Testis (tissue), 3 donors: ENCODE measurements around the gene OR8B12. TPM values are rescaled to one million over a fixed set of nuclear protein-coding genes. Genes with fewer than 3 reads are reported as not detected.

Source experiments
- DNase-seq: peaks from one replicate; pipeline ENCODE4 v3.0.0-alpha.2; 2019
- H3K27ac ChIP-seq, 2 donors: fragments of 200-600 bp; sonication (generic); one replicate each; pipeline ENCODE4 v1.5.1; 2019
- H3K27me3 ChIP-seq: fragments of 200-600 bp; sonication (generic); one replicate; pipeline ENCODE4 v1.5.1; 2019
- H3K36me3 ChIP-seq: fragments of 200-600 bp; sonication (generic); one replicate; pipeline ENCODE4 v1.5.1; 2017; ENCODE audit warnings: low read depth; ENCODE audit errors: missing control alignments
- H3K4me1 ChIP-seq: fragments of 200-600 bp; sonication (generic); one replicate; pipeline ENCODE4 v1.5.1; 2019
- H3K4me3 ChIP-seq, 2 donors: fragments of 200-600 bp; sonication (generic); one replicate each; pipeline ENCODE4 v1.5.1; 2017 to 2019
- H3K9me3 ChIP-seq: fragments of 200-600 bp; sonication (generic); one replicate; pipeline ENCODE4 v1.5.1; 2017
- POLR2A ChIP-seq: fragments of 450-650 bp; IDR thresholded peaks from one replicate; pipeline ENCODE4 v1.6.1; 2017; ENCODE audit warnings: antibody characterized with exemption, mild to moderate bottlenecking, moderate library complexity
- WGBS, 2 donors: methylation state at CpG; one replicate each; pipeline ENCODE4 v1.1.5; 2018; 5-methylcytosine and 5-hydroxymethylcytosine counted together
- intact Hi-C: fragments of 100-400 bp; cut with DNase I; formaldehyde crosslinking; loops from one replicate; pipeline ENCODE4 v1.15.1; 2023; ENCODE audit warnings: low total_unique reads
- polyA plus RNA-seq: library from polyadenylated mRNA; stranded (reverse); fragments of 350-450 nt; fragmentation: Illumina TruSeq; extraction: RNeasy Lipid Tissue Mini Kit (QIAGEN cat#74804); gene quantifications from one replicate; pipeline ENCODE4 v1.2.3, GENCODE V29; 2014; ENCODE audit warnings: low read depth, low replicate concordance; ENCODE audit not compliant: insufficient read depth
- total RNA-seq, 2 donors: library from RNA; depleted of rRNA; stranded (reverse); fragments of >200 nt; gene quantifications; one replicate each; pipeline ENCODE4 v1.2.3, GENCODE V29; 2016
- TF ChIP-seq, protein P1 (sequence below), 3 experiments: fragments of 450-650 bp in 2 of 3; fragments of 200-600 bp in 1 of 3; sonication (generic) in 1 of 3; IDR thresholded peaks; one replicate each; pipeline ENCODE4 v1.5.1; 2016 to 2019; ENCODE audit warnings: antibody characterized with exemption in 3 of 3, mild to moderate bottlenecking in 2 of 3, moderate library complexity in 1 of 3

OR8B12 gene
- total and polyA plus RNA-seq, 3 donors from 2014 or later, result not detected

- H3K27ac ChIP-seq, result no peak overlapping the region
- H3K36me3 ChIP-seq, result no peaks in the 10 kb centered on the region
- 55 to 74% methylated on average over 4 of the region's 4 CpGs for WGBS, 2 donors
- H3K4me1 ChIP-seq, result no peaks in the 10 kb centered on the region
- no peak overlapping the region for H3K4me3 ChIP-seq
- H3K27me3 ChIP-seq, result no peaks in the 10 kb centered on the region
- no peaks in the 10 kb centered on the region for H3K9me3 ChIP-seq
- TF ChIP-seq, protein P1, sequence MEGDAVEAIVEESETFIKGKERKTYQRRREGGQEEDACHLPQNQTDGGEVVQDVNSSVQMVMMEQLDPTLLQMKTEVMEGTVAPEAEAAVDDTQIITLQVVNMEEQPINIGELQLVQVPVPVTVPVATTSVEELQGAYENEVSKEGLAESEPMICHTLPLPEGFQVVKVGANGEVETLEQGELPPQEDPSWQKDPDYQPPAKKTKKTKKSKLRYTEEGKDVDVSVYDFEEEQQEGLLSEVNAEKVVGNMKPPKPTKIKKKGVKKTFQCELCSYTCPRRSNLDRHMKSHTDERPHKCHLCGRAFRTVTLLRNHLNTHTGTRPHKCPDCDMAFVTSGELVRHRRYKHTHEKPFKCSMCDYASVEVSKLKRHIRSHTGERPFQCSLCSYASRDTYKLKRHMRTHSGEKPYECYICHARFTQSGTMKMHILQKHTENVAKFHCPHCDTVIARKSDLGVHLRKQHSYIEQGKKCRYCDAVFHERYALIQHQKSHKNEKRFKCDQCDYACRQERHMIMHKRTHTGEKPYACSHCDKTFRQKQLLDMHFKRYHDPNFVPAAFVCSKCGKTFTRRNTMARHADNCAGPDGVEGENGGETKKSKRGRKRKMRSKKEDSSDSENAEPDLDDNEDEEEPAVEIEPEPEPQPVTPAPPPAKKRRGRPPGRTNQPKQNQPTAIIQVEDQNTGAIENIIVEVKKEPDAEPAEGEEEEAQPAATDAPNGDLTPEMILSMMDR (IDR thresholded peaks at IDR 0.05), result no peak
- TF ChIP-seq POLR2A, result no peak
- intact Hi-C loops, result no loop called here
- DNase-seq, result no peak
Measured at GRCh38 chr11:124584681-124585372, 41.4 kb upstream of the OR8B12 start.

DNA sequence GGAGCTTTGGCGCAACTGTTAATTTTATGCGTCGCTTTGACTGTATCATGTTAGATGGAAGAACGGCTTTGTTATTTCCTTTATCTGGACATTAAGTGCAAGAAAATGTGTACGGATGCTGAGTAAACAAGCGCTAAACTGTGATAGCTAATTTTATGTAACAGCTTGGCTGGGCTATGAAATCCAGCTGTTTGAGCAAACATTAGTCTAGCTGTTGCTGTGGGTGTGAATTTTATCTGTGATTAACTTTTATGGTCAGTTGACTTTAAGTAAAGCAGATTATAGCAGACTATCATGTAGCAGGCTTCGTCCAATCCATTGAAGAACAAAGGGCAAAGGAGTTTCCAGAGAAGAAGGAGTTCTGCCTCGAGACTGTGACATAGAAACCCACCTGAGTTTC, 40.3 kb upstream of the OR8B12 start:
- 80 to 81% methylated on average over 8 of the region's 8 CpGs for WGBS, 2 donors
- intact Hi-C loops, result no loop called here
- Histone ChIP-seq H3K36me3 (no peaks in the 10 kb centered on the region), H3K27ac (no peak overlapping the region), H3K9me3 (no peaks in the 10 kb centered on the region), H3K4me3 (no peak overlapping the region), H3K27me3 (no peaks in the 10 kb centered on the region), H3K4me1 (no peaks in the 10 kb centered on the region)
- TF ChIP-seq, protein P1 (IDR thresholded peaks at IDR 0.05), result no peak
- no peak for TF ChIP-seq POLR2A
- no peak for DNase-seq

GRCh38 chr11:124582565-124582964, 39.1 kb upstream of the OR8B12 start:
- Histone ChIP-seq H3K27me3 (no peaks in the 10 kb centered on the region), H3K9me3 (no peaks in the 10 kb centered on the region), H3K4me1 (no peaks in the 10 kb centered on the region), H3K4me3 (no peak overlapping the region), H3K27ac (no peak overlapping the region), H3K36me3 (no peaks in the 10 kb centered on the region)
- WGBS, 2 donors, result 86 to 87% methylated on average over 2 of the region's 2 CpGs
- no peak for TF ChIP-seq POLR2A
- TF ChIP-seq, protein P1 (IDR thresholded peaks at IDR 0.05), result no peak
- intact Hi-C loops, result no loop called here
- no peak for DNase-seq

GRCh38 chr11:124581817-124582216, 38.4 kb upstream of the OR8B12 start:
- Histone ChIP-seq H3K27ac (no peak overlapping the region), H3K27me3 (no peaks in the 10 kb centered on the region), H3K4me3 (no peak overlapping the region), H3K4me1 (no peaks in the 10 kb centered on the region), H3K36me3 (no peaks in the 10 kb centered on the region), H3K9me3 (no peaks in the 10 kb centered on the region)
- DNase-seq, result no peak
- WGBS, 2 donors, result 56 to 58% methylated on average over 6 of the region's 6 CpGs
- TF ChIP-seq, protein P1 (IDR thresholded peaks at IDR 0.05), result no peak
- TF ChIP-seq POLR2A, result no peak
- intact Hi-C loops, result no loop called here

GRCh38 chr11:124578761-124579160, 35.3 kb upstream of the OR8B12 start:
- H3K4me3 ChIP-seq, result no peak overlapping the region
- no peak for DNase-seq
- 64 to 76% methylated on average over 4 of the region's 4 CpGs for WGBS, 2 donors
- no peak overlapping the region for H3K27ac ChIP-seq
- intact Hi-C loops, result no loop called here
- no peaks in the 10 kb centered on the region for H3K36me3 ChIP-seq
- H3K27me3 ChIP-seq, result no peaks in the 10 kb centered on the region
- no peaks in the 10 kb centered on the region for H3K9me3 ChIP-seq
- TF ChIP-seq POLR2A, result no peak
- TF ChIP-seq, protein P1 (IDR thresholded peaks at IDR 0.05), result no peak
- H3K4me1 ChIP-seq, result no peaks in the 10 kb centered on the region
